ENCODE measurements around the gene ULK1. TPM values are rescaled to one million over a fixed set of nuclear protein-coding genes. Genes with fewer than 3 reads are reported as not detected.

Gene ULK1
- total RNA-seq, 2 donors from 2014 or later, result 23.2 to 40.6 TPM

DNA sequence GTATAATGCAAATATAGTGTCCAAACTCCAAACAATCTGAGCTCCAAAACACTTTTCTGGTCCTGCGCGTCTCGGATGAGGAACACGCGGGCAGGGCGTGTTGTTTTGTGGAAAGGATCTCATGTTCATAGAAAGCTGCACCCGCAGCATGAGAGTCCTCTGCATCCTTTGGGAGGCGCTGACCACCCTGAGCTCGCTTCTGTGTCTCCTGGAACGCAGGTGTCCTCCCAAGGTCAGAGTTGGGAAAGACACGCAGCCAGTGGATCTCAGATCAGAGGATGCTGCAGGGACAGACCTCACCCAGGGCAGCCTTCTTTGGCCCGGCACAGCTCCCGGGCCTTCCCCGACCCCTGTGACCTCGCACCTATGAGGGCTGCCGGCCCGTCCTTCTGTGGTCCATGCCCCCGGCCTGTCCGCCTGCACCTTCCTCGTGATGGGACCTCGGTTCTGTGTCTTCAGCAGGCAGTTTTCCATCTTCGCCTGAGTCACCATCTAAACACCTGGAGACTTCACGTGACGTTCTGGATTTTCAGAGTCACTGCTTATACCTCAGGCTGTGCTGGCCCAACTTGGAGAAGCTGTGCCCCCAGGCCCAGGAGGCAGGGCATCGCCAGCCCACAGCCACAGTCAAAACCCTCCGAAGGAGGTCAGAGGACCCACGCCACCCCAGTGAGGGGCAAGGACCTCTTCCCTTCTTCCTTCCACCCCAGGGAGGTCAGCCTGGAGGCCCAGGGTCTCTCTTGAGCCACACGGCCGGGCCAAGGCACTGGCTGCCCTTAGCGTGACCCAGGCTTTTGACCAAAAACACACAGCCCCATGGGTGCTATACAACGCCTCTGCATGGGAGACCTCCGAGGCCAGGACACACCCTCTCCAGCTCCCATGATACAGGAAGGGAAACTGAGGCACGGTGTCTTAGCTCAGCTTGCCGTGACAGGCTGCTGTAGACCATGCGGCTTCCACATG, 40.3 kb upstream of the ULK1 start:
- ATAC-seq (ENCODE audit: insufficient number of reproducible peaks, low FRiP score, low read depth) (no peak), DNase-seq (ENCODE audit: low spot score) (no peak)
- Histone ChIP-seq H3K9me3 (no peaks in the 10 kb centered on the region), H3K27ac (no peak overlapping the region), H3K27me3 (replicated peaks; ENCODE audit: insufficient read depth) (no peaks in the 10 kb centered on the region), H3K36me3 (no peaks in the 10 kb centered on the region), H3K4me3 (no peak overlapping the region), H3K4me1 (ENCODE audit: control insufficient read depth in 1 of 2, low read depth in 2 of 2) (no peaks in the 10 kb centered on the region)
- TF ChIP-seq, protein P1, sequence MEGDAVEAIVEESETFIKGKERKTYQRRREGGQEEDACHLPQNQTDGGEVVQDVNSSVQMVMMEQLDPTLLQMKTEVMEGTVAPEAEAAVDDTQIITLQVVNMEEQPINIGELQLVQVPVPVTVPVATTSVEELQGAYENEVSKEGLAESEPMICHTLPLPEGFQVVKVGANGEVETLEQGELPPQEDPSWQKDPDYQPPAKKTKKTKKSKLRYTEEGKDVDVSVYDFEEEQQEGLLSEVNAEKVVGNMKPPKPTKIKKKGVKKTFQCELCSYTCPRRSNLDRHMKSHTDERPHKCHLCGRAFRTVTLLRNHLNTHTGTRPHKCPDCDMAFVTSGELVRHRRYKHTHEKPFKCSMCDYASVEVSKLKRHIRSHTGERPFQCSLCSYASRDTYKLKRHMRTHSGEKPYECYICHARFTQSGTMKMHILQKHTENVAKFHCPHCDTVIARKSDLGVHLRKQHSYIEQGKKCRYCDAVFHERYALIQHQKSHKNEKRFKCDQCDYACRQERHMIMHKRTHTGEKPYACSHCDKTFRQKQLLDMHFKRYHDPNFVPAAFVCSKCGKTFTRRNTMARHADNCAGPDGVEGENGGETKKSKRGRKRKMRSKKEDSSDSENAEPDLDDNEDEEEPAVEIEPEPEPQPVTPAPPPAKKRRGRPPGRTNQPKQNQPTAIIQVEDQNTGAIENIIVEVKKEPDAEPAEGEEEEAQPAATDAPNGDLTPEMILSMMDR (IDR thresholded peaks at IDR 0.05), result no peak

DNA sequence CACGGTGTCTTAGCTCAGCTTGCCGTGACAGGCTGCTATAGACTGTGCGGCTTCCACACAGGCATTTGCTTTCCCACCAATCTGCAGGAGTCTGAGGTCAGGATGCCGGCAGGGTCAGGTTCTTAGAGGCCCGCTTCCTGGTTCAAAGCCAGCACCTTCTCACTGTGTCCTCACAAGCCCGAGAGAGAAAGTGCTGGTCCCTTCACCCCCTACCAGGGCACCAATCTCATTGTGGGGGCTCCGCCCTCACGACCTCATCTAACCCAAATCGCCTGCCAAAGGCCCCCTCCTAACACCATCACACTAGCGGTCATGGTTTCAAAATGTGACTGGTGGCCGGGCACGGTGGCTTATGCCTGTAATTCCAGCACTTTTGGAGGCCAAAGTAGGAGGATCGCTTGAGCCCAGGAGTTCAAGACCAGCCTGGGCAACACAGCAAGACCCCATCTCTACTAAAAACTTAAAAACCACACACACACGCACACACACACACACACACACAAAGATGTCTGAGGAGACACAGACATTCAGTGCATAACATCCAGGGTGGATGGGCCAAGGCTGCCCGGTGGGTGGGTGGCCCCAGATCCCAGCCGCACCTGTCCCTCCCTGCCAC, 39.5 kb upstream of the ULK1 start:
- ATAC-seq (ENCODE audit: insufficient number of reproducible peaks, low FRiP score, low read depth) (no peak), DNase-seq (ENCODE audit: low spot score) (no peak)
- H3K4me3 ChIP-seq, result no peak overlapping the region
- no peaks in the 10 kb centered on the region for H3K9me3 ChIP-seq
- no peak overlapping the region for H3K27ac ChIP-seq
- H3K4me1 ChIP-seq (ENCODE audit: control insufficient read depth in 1 of 2, low read depth in 2 of 2), result no peaks in the 10 kb centered on the region
- TF ChIP-seq, protein P1 (IDR thresholded peaks at IDR 0.05), result no peak
- H3K36me3 ChIP-seq, result no peaks in the 10 kb centered on the region
- no peaks in the 10 kb centered on the region for H3K27me3 ChIP-seq (replicated peaks; ENCODE audit: insufficient read depth)

DNA sequence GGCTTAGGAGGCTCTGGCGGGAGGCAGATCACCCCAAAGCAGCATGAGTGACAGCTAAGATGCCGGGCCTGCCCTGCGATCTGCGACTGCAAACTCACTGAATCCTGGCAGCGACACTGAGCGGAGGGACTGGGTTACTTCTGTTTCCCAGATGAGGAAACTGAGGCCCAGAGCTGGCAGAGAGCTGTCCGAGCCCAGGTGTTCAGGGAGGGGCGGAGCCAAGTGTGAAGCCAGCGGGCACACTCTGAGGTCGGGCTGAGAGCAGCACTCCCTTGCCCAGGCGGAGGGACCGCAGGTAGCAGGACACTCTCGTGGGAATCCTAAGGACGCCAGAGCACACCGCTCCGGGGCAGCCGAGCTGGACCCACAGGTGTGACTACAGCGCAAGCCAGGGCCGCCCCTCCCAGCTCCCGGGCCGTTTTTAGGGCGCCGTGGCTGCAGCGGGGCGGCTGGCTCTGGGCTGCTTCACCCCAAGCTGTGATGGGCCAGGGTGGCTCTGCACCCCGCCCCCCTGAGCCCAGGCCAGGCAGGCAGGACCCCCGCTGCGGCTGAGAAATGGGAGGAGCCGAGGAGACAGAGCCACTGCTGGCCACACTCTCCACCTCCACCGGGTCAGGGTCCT, 38.8 kb upstream of the ULK1 start:
- Histone ChIP-seq H3K36me3 (no peaks in the 10 kb centered on the region), H3K4me1 (ENCODE audit: control insufficient read depth in 1 of 2, low read depth in 2 of 2) (no peaks in the 10 kb centered on the region), H3K9me3 (no peaks in the 10 kb centered on the region), H3K4me3 (no peak overlapping the region), H3K27me3 (replicated peaks; ENCODE audit: insufficient read depth) (no peaks in the 10 kb centered on the region), H3K27ac (no peak overlapping the region)
- DNase-seq (ENCODE audit: low spot score) (no peak), ATAC-seq (ENCODE audit: insufficient number of reproducible peaks, low FRiP score, low read depth) (no peak)
- TF ChIP-seq, protein P1 (IDR thresholded peaks at IDR 0.05), result no peak

- H3K27me3 ChIP-seq (replicated peaks; ENCODE audit: insufficient read depth), result no peaks in the 10 kb centered on the region
- no peak overlapping the region for H3K4me3 ChIP-seq
- no peaks in the 10 kb centered on the region for H3K36me3 ChIP-seq
- H3K4me1 ChIP-seq (ENCODE audit: control insufficient read depth in 1 of 2, low read depth in 2 of 2), result no peaks in the 10 kb centered on the region
- no peaks in the 10 kb centered on the region for H3K9me3 ChIP-seq
- no peak for ATAC-seq (ENCODE audit: insufficient number of reproducible peaks, low FRiP score, low read depth)
- TF ChIP-seq, protein P1 (IDR thresholded peaks at IDR 0.05), result no peak
- H3K27ac ChIP-seq, result no peak overlapping the region
- no peak for DNase-seq (ENCODE audit: low spot score)
Measured at GRCh38 chr12:131856366-131857097, 37.9 kb upstream of the ULK1 start.

All from thoracic aorta (tissue), 2 donors.